H9 (cell line): ENCODE measurements around the gene PDE1A. TPM values are rescaled to one million over a fixed set of nuclear protein-coding genes. Genes with fewer than 3 reads are reported as not detected.

Experiments used
- DNase-seq: peaks from one replicate; pipeline ENCODE4 v3.0.0-alpha.2; 2017
- H2AFZ ChIP-seq: one replicate; pipeline ENCODE4 v1.6.1; 2013; ENCODE audit warnings: mild to moderate bottlenecking, low read length, control low read depth, moderate library complexity
- H2AK5ac ChIP-seq: 2 replicates; pipeline ENCODE4 v1.6.1; 2013; ENCODE audit warnings: low read length, control low read depth, mixed read lengths; ENCODE audit not compliant: insufficient read length
- H2BK120ac ChIP-seq: one replicate; pipeline ENCODE4 v1.6.1; 2013; ENCODE audit warnings: low read depth, mild to moderate bottlenecking, low read length, control low read depth, inconsistent platforms; ENCODE audit not compliant: poor library complexity, severe bottlenecking
- H2BK12ac ChIP-seq: 2 replicates; pipeline ENCODE4 v1.6.1; 2013; ENCODE audit warnings: low read length, control low read depth, mixed read lengths, low read depth; ENCODE audit not compliant: insufficient read length
- H2BK15ac ChIP-seq: 2 replicates; pipeline ENCODE4 v1.6.1; 2013; ENCODE audit warnings: low read depth, low read length, control low read depth
- H2BK20ac ChIP-seq: one replicate; pipeline ENCODE4 v1.6.1; 2013; ENCODE audit warnings: low read depth, mild to moderate bottlenecking, low read length, control low read depth, inconsistent platforms; ENCODE audit not compliant: poor library complexity, severe bottlenecking
- H2BK5ac ChIP-seq: 2 replicates; pipeline ENCODE4 v1.6.1; 2013; ENCODE audit warnings: low read length, control low read depth, mixed read lengths; ENCODE audit not compliant: insufficient read length
- H3K14ac ChIP-seq: 2 replicates; pipeline ENCODE4 v1.6.1; 2013; ENCODE audit warnings: low read length, control low read depth; ENCODE audit not compliant: insufficient read depth
- H3K18ac ChIP-seq: 2 replicates; pipeline ENCODE4 v1.6.1; 2013; ENCODE audit warnings: low read depth, mild to moderate bottlenecking, mixed read lengths, low read length, control low read depth; ENCODE audit not compliant: insufficient read length
- H3K23ac ChIP-seq: 2 replicates; pipeline ENCODE4 v1.6.1; 2013; ENCODE audit warnings: low read length, control low read depth, mixed read lengths, low read depth; ENCODE audit not compliant: insufficient read length
- H3K23me2 ChIP-seq: 2 replicates; pipeline ENCODE4 v1.6.1; 2013; ENCODE audit warnings: low read depth, mild to moderate bottlenecking, mixed read lengths, low read length, control low read depth; ENCODE audit not compliant: insufficient read length, poor library complexity, severe bottlenecking
- H3K27ac ChIP-seq: 2 replicates; pipeline ENCODE4 v1.5.1; 2013; ENCODE audit warnings: low read length, control low read depth, mixed read lengths, low read depth; ENCODE audit not compliant: insufficient read length
- H3K27me3 ChIP-seq: 2 replicates; pipeline ENCODE4 v1.6.1; 2013; ENCODE audit warnings: low read length, control low read depth, inconsistent platforms; ENCODE audit not compliant: insufficient read depth
- H3K4ac ChIP-seq: 2 replicates; pipeline ENCODE4 v1.6.1; 2013; ENCODE audit warnings: low read depth, mild to moderate bottlenecking, control low read depth, inconsistent platforms, low read length, moderate library complexity
- H3K4me1 ChIP-seq: 2 replicates; pipeline ENCODE4 v1.6.1; 2013; ENCODE audit warnings: low read length, control low read depth, inconsistent platforms; ENCODE audit not compliant: insufficient read depth
- H3K4me2 ChIP-seq: 2 replicates; pipeline ENCODE4 v1.6.1; 2013; ENCODE audit warnings: low read length, control low read depth, mixed read lengths; ENCODE audit not compliant: insufficient read length, insufficient read depth
- H3K56ac ChIP-seq: 2 replicates; pipeline ENCODE4 v1.6.1; 2013; ENCODE audit warnings: low read depth, mild to moderate bottlenecking, mixed read lengths, low read length, control low read depth; ENCODE audit not compliant: insufficient read length
- H3K79me1 ChIP-seq: 2 replicates; pipeline ENCODE4 v1.6.1; 2013; ENCODE audit warnings: low read depth, mild to moderate bottlenecking, moderate library complexity, low read length, control low read depth, inconsistent platforms; ENCODE audit not compliant: insufficient read depth, poor library complexity, severe bottlenecking
- H3K79me2 ChIP-seq: 2 replicates; pipeline ENCODE4 v1.6.1; 2013; ENCODE audit warnings: low read length, control low read depth, inconsistent platforms; ENCODE audit not compliant: insufficient read depth
- H3K9ac ChIP-seq: 2 replicates; pipeline ENCODE4 v1.6.1; 2013; ENCODE audit warnings: low read length, control low read depth, mixed read lengths; ENCODE audit not compliant: insufficient read length; ENCODE audit errors: extremely low read depth
- H3K9me3 ChIP-seq: one replicate; pipeline ENCODE4 v1.6.1; 2013; ENCODE audit warnings: low read depth, low read length, inconsistent platforms; ENCODE audit not compliant: control insufficient read depth
- H3T11ph ChIP-seq: one replicate; pipeline ENCODE4 v1.6.1; 2013; ENCODE audit warnings: mild to moderate bottlenecking, low read length, control low read depth, inconsistent platforms
- H4K20me1 ChIP-seq: one replicate; pipeline ENCODE4 v1.6.1; 2013; ENCODE audit not compliant: control insufficient read depth, insufficient read length, insufficient read depth
- H4K5ac ChIP-seq: 2 replicates; pipeline ENCODE4 v1.6.1; 2013; ENCODE audit warnings: low read depth, mild to moderate bottlenecking, mixed read lengths, low read length, control low read depth; ENCODE audit not compliant: insufficient read length
- H4K8ac ChIP-seq: replicated peaks from 2 replicates; pipeline ENCODE4 v1.6.1; 2013; ENCODE audit warnings: low read length, control low read depth, mixed read lengths, low read depth; ENCODE audit not compliant: insufficient read length
- H4K91ac ChIP-seq: 2 replicates; pipeline ENCODE4 v1.6.1; 2013; ENCODE audit warnings: low read depth, mild to moderate bottlenecking, moderate library complexity, mixed read lengths, low read length, control low read depth; ENCODE audit not compliant: insufficient read length
- H3K27ac Mint-ChIP-seq, 3 experiments: 2 replicates in 2 of 3; 3 replicates in 1 of 3; pipeline ENCODE4 v1.8.0; 2020 to 2021; ENCODE audit warnings: mixed read lengths in 3 of 3, mild to moderate bottlenecking in 1 of 3, moderate library complexity in 1 of 3
- H3K27me3 Mint-ChIP-seq: 2 replicates; pipeline ENCODE4 v1.8.0; 2021; ENCODE audit warnings: low read depth, mild to moderate bottlenecking, moderate library complexity, mixed read lengths
- H3K36me3 Mint-ChIP-seq, 3 experiments: 2 replicates in 2 of 3; 3 replicates in 1 of 3; pipeline ENCODE4 v1.8.0; 2020 to 2021; ENCODE audit warnings: low read depth in 3 of 3, mixed read lengths in 3 of 3; ENCODE audit not compliant: insufficient read depth in 1 of 3
- H3K4me1 Mint-ChIP-seq, 2 experiments: 2 replicates each; pipeline ENCODE4 v1.8.0; 2020; ENCODE audit warnings: mixed read lengths in 2 of 2
- H3K4me3 Mint-ChIP-seq, 2 experiments: 2 replicates in 1 of 2; 3 replicates in 1 of 2; pipeline ENCODE4 v1.8.0; 2020 to 2021; ENCODE audit warnings: mild to moderate bottlenecking in 2 of 2, mixed read lengths in 2 of 2, moderate library complexity in 1 of 2
- H3K9me3 Mint-ChIP-seq, 2 experiments: 2 replicates in 1 of 2; 3 replicates in 1 of 2; pipeline ENCODE4 v1.8.0; 2020; ENCODE audit warnings: mild to moderate bottlenecking in 2 of 2, mixed read lengths in 2 of 2, moderate library complexity in 1 of 2
- CTCF ChIP-seq: fragments of 200-600 bp; sonication (generic); conservative IDR thresholded peaks from 3 replicates; pipeline ENCODE4 v1.8.0; 2021; ENCODE audit warnings: antibody characterized with exemption, mild to moderate bottlenecking
- WGBS: extraction: QIAGEN DNeasy Blood & Tissue Kit; methylation state at CpG from one replicate; pipeline ENCODE4 v1.1.7; 2013; ENCODE audit warnings: missing lambda C conversion rate, low lambda C conversion rate, mixed read lengths; ENCODE audit not compliant: insufficient read length; ENCODE audit errors: extremely low coverage; 5-methylcytosine and 5-hydroxymethylcytosine counted together
- total RNA-seq: library from RNA; stranded (reverse); gene quantifications from 2 replicates; pipeline ENCODE4 v1.2.1, GENCODE V29; 2021

The PDE1A gene
- total RNA-seq, 1 experiment from 2014 or later, result 0.11 TPM

DNA sequence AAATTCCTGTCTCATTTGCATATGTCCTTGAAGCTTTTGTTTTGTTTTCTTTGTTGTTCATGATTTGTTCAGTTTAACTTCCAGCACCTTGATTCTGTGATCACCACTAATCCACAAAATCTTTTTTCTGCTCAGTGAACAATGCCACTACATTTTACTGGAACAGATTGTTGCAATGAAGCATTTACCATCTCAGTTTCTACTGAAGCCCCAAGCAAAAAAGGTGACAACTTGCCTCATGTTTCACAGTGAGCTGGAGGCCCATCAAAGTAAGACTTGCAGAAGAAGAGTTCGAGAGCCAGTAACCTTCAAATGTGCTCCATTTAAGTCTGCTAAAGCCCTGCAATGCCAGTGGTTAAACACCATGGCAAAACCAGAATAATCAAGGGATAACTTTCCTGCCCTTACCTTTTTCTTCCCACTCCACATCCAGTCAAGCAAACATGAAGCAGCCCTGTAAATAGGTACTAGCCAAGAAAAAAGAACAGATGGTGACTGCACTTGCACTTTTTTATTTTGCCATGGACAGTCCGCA is 25.7 kb upstream of the PDE1A start:
- H3K4me1 ChIP-seq, result no peaks in the 10 kb centered on the region
- no peak for DNase-seq
- no peaks in the 10 kb centered on the region for H4K20me1 ChIP-seq
- no peak overlapping the region for H3K14ac ChIP-seq
- no peak overlapping the region for H2BK12ac ChIP-seq
- H3K79me2 ChIP-seq, result no peaks in the 10 kb centered on the region
- H2BK15ac ChIP-seq, result no peak overlapping the region
- no peaks in the 10 kb centered on the region for H3K23me2 ChIP-seq
- no peak overlapping the region for H4K5ac ChIP-seq
- H3K27ac ChIP-seq, result no peak overlapping the region
- Mint-ChIP-seq H3K27ac (no peak overlapping the region; a peak in 1 of 7 replicates), H3K27me3 (no peaks in the 10 kb centered on the region), H3K9me3 (no peaks in the 10 kb centered on the region; a peak in 1 of 5 replicates), H3K36me3 (no peaks in the 10 kb centered on the region), H3K4me1 (peaks cover 0 to 8% of the 10 kb centered on the region in 2 experiments; a peak in 2 of 4 replicates), H3K4me3 (no peak overlapping the region)
- no peaks in the 10 kb centered on the region for H3K79me1 ChIP-seq
- H2BK20ac ChIP-seq, result no peak overlapping the region
- no peak overlapping the region for H3K4ac ChIP-seq
- no peaks in the 10 kb centered on the region for H3K27me3 ChIP-seq
- TF ChIP-seq CTCF, result no peak
- no peak overlapping the region for H3K23ac ChIP-seq
- no peak overlapping the region for H2AK5ac ChIP-seq
- no peak overlapping the region for H2AFZ ChIP-seq
- no peak overlapping the region for H3K18ac ChIP-seq
- no peak overlapping the region for H3K4me2 ChIP-seq
- no peak overlapping the region for H3K56ac ChIP-seq
- no peak overlapping the region for H3T11ph ChIP-seq
- no peak overlapping the region for H2BK120ac ChIP-seq
- no peak overlapping the region for H4K8ac ChIP-seq
- H4K91ac ChIP-seq, result no peak overlapping the region
- H3K9me3 ChIP-seq, result no peaks in the 10 kb centered on the region
- H3K9ac ChIP-seq, result no peak overlapping the region
- WGBS, result no CpG with 5 or more reads among the region's 2 CpGs
- H2BK5ac ChIP-seq, result no peak overlapping the region
